Mucosa of descending colon (tissue), 3 donors: ENCODE results near the gene B3GNT3. TPM values are rescaled to one million over a fixed set of nuclear protein-coding genes. Genes with fewer than 3 reads are reported as not detected.

Source experiments
- ATAC-seq: fragments of 200-7000 bp; cut with Tn5 transposase; one replicate; pipeline ENCODE4 v1.9.1; 2020; ENCODE audit warnings: mild to moderate bottlenecking, moderate library complexity
- DNase-seq, 3 donors: peaks; one replicate each; pipeline ENCODE4 v3.0.0-alpha.2; 2020
- H3K36me3 ChIP-seq: fragments of 200-600 bp; one replicate; pipeline ENCODE4 v1.8.0; 2021; ENCODE audit warnings: low read depth, mild to moderate bottlenecking
- H3K4me1 ChIP-seq: fragments of 200-600 bp; one replicate; pipeline ENCODE4 v1.8.0; 2021; ENCODE audit warnings: low read depth, mild to moderate bottlenecking
- H3K4me3 ChIP-seq: fragments of 200-600 bp; one replicate; pipeline ENCODE4 v1.8.0; 2021; ENCODE audit warnings: mild to moderate bottlenecking
- H3K9me3 ChIP-seq: fragments of 200-600 bp; one replicate; pipeline ENCODE4 v1.8.0; 2021; ENCODE audit warnings: mild to moderate bottlenecking
- CTCF ChIP-seq: fragments of 200-600 bp; IDR thresholded peaks from one replicate; pipeline ENCODE4 v1.8.0; 2022; ENCODE audit warnings: antibody characterized with exemption, mild to moderate bottlenecking
- intact Hi-C, 2 donors: fragments of 100-400 bp; cut with DNase I in 1 of 2; cut with micrococcal nuclease in 1 of 2; formaldehyde crosslinking; loops; one replicate each; pipeline versions ENCODE4 v1.11.0 to v1.11.1; 2022; cut with DNase I, micrococcal nuclease
- total RNA-seq, 3 donors: library from RNA; stranded (reverse); fragmentation: NEBNext Ultra II Directional in 2 of 3; extraction: Animal tissue kit (Norgen Biotek cat#: 25700) in 2 of 3; gene quantifications; one replicate each; pipeline versions ENCODE4 v1.2.1 to v1.2.4, GENCODE V29; 2021 to 2023
- donor health status: DM: no; HTN: no; CAD: no; lungs with moderate emphysema.
- donor health status: DM: no; HTN: no; CAD: no.
- donor health status: DM: no; HTN: yes; CAD: no.

B3GNT3 gene
- total RNA-seq, 3 donors from 2014 or later: 77.6 to 205 (median 189) TPM

- peaks cover 7% of the 10 kb centered on the region for H3K4me1 ChIP-seq
- no peak overlapping the region for H3K4me3 ChIP-seq
- TF ChIP-seq CTCF: no peak
- H3K9me3 ChIP-seq: no peaks in the 10 kb centered on the region
- no peaks in the 10 kb centered on the region for H3K36me3 ChIP-seq
- intact Hi-C loops: no loop called here
- ATAC-seq: no peak
- DNase-seq: no peak
Observed at GRCh38 chr19:17846146-17846545, 51.2 kb downstream of the B3GNT3 start.

GRCh38 chr19:17847538-17848366, 52.8 kb downstream of the B3GNT3 start, which contains the start of gene JAK3:
Gene JAK3, minus strand, starts transcription at chr19:17847982. Its CDS starts 3,565 bp downstream, at chr19:17844417.
- H3K4me1 ChIP-seq: no peaks in the 10 kb centered on the region

GRCh38 chr19:17848595-17849292, 53.8 kb downstream of the B3GNT3 start:
- Histone ChIP-seq H3K4me3 (no peak overlapping the region), H3K4me1 (no peaks in the 10 kb centered on the region), H3K36me3 (no peaks in the 10 kb centered on the region), H3K9me3 (no peaks in the 10 kb centered on the region)
- no peak for ATAC-seq
- no peak for DNase-seq
- no peak for TF ChIP-seq CTCF
- intact Hi-C loops: no loop called here

More at GRCh38 chr19:17847538-17848366, 52.8 kb downstream of the B3GNT3 start, which contains the start of gene JAK3:
- H3K4me3 ChIP-seq: no peak within 1 kb of the TSS
- intact Hi-C loops: no loop called here
- no peak for TF ChIP-seq CTCF
- peak; percentile 61 to 87 (median 70) for DNase-seq
- H3K36me3 ChIP-seq: no peaks in the 10 kb centered on the region
- H3K9me3 ChIP-seq: no peaks in the 10 kb centered on the region
- ATAC-seq: peak; percentile 75

GRCh38 chr19:17854061-17854460, 59.1 kb downstream of the B3GNT3 start:
- Histone ChIP-seq H3K36me3 (no peaks in the 10 kb centered on the region), H3K9me3 (no peaks in the 10 kb centered on the region), H3K4me1 (peaks cover under 1% of the 10 kb centered on the region), H3K4me3 (no peak overlapping the region)
- intact Hi-C loops: loop anchor here (10.0 kb wide), 2 partner anchors 59 to 149 kb away; partner anchors contain the start of gene B3GNT3 (in 1 of the 2)
- no peak for TF ChIP-seq CTCF
- DNase-seq: no peak
- ATAC-seq: no peak

- intact Hi-C loops: loop anchor here (10.0 kb wide), 2 partner anchors 61 to 151 kb away; partner anchors contain the start of gene B3GNT3 (in 1 of the 2)
- no peak overlapping the region for H3K4me3 ChIP-seq
- TF ChIP-seq CTCF: peak; percentile 94
- H3K9me3 ChIP-seq: no peaks in the 10 kb centered on the region
- ATAC-seq: peak; percentile 63
- peaks cover 8% of the 10 kb centered on the region for H3K4me1 ChIP-seq
- DNase-seq: peak; percentile 89 to 95 (median 93)
- no peaks in the 10 kb centered on the region for H3K36me3 ChIP-seq
Observed at GRCh38 chr19:17855280-17856152, 60.6 kb downstream of the B3GNT3 start.
